Rectal smooth muscle tissue (tissue), 1 donor: ENCODE measurements around the gene PLK2.

Source experiments
- H3K27ac ChIP-seq: one replicate; pipeline ENCODE4 v1.7.0; 2013; ENCODE audit warnings: low read depth, low read length, inconsistent platforms
- H3K27me3 ChIP-seq: one replicate; pipeline ENCODE4 v1.7.0; 2013; ENCODE audit warnings: low read length; ENCODE audit not compliant: control insufficient read depth, insufficient read depth
- H3K36me3 ChIP-seq: one replicate; pipeline ENCODE4 v1.7.0; 2013; ENCODE audit warnings: low read length; ENCODE audit not compliant: control insufficient read depth, insufficient read depth
- H3K4me1 ChIP-seq: one replicate; pipeline ENCODE4 v1.7.0; 2013; ENCODE audit warnings: low read length; ENCODE audit not compliant: control insufficient read depth, insufficient read depth
- H3K4me3 ChIP-seq: one replicate; pipeline ENCODE4 v1.7.0; 2013; ENCODE audit warnings: low read length
- H3K9ac ChIP-seq: one replicate; pipeline ENCODE4 v1.7.0; 2013; ENCODE audit warnings: low read length

PLK2 gene

GRCh38 chr5:58466939-58467338, 7.1 kb upstream of the PLK2 start:
- no peaks in the 10 kb centered on the region for H3K27me3 ChIP-seq
- no peaks in the 10 kb centered on the region for H3K36me3 ChIP-seq
- no peak overlapping the region for H3K9ac ChIP-seq
- no peak overlapping the region for H3K27ac ChIP-seq
- no peak overlapping the region for H3K4me3 ChIP-seq
- H3K4me1 ChIP-seq, result no peaks in the 10 kb centered on the region

- Histone ChIP-seq H3K4me3 (no peak overlapping the region), H3K4me1 (peaks cover 2% of the 10 kb centered on the region), H3K9ac (no peak overlapping the region), H3K27me3 (no peaks in the 10 kb centered on the region), H3K27ac (no peak overlapping the region), H3K36me3 (no peaks in the 10 kb centered on the region)
Measured at GRCh38 chr5:58462623-58463230, 2.8 kb upstream of the PLK2 start.

- Histone ChIP-seq H3K36me3 (no peaks in the 10 kb centered on the region), H3K9ac (no peak overlapping the region), H3K4me3 (no peak overlapping the region), H3K27ac (no peak overlapping the region), H3K27me3 (no peaks in the 10 kb centered on the region), H3K4me1 (peaks cover 2% of the 10 kb centered on the region)
Measured at GRCh38 chr5:58462154-58462553, 2.3 kb upstream of the PLK2 start.

GRCh38 chr5:58460732-58461286, 923 bp upstream of the PLK2 start:
- H3K4me1 ChIP-seq, result peaks cover 2% of the 10 kb centered on the region

DNA sequence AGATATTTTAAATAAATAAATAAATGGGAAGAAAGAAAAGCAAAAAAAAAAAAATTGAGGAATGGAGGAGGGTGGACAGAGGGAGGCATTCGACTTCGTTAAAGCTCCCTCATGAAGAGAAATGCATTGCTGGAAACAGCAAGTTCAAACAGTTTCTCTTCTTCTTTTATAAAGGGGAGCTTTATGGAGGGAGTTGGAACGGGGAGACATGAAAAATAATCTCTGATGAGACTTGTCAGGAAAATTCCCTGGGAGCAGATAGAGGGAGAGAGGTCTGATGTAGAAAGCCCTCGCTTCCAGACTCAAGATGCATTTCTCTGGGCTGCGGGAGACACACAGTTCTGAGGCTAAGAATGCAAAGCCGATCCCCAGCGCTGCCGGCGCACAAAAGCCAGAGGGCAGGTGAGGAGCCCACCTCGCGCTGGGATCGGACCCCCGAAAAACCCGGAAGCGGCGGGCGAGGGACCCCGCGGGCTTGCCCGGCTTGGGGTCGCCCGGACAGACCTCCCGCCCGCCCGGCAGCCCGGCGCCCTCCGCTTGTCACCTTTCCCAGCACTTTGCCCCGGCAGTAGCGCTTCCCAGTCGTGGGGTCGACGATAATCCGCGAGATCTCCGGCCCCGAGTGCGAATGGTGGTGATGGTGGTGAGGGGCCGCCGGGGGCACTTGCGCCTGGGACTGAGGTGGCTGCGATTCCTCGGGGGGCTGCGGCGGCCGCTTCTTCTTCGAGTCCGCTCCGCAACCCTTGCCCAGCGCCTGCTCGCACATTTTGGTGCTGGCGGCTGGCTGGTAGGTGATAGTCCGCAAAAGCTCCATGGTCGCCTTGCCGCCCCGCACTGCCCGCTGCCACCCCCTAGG, 512 bp downstream of the PLK2 start:
- H3K36me3 ChIP-seq, result peaks cover 6% of the 10 kb centered on the region
- peak overlapping the region; percentile 80 for H3K4me3 ChIP-seq
- peaks cover 2% of the 10 kb centered on the region for H3K4me1 ChIP-seq
- peak overlapping the region; percentile 82 for H3K27ac ChIP-seq
- H3K27me3 ChIP-seq, result no peaks in the 10 kb centered on the region
- peak overlapping the region; percentile 45 for H3K9ac ChIP-seq

More at GRCh38 chr5:58460732-58461286, 923 bp upstream of the PLK2 start:
- no peaks in the 10 kb centered on the region for H3K36me3 ChIP-seq
- peak overlapping the region; percentile 32 for H3K9ac ChIP-seq
- H3K4me3 ChIP-seq, result peak overlapping the region; percentile 80
- peak overlapping the region; percentile 82 for H3K27ac ChIP-seq
- H3K27me3 ChIP-seq, result no peaks in the 10 kb centered on the region

DNA sequence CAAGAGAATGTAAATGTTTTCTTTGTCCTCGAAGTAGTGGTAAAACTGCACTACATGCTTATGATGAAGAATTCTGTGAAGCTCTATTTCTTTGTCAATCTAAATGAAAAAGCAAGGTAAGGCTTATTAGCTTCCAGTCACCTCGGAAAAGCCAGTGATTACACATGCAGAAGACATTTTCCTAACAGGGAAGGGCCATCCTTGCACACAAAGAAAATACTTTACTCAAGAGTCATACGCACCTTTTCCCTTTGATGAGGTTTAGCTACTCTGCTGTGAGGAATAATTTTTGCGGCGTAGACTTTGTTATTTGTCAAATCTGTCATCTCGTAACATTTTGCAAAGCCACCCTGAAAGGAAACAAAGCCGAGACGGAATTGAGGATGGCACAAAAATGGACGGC, 1.1 kb downstream of the PLK2 start:
- peak overlapping the region; percentile 80 for H3K4me3 ChIP-seq
- H3K27ac ChIP-seq, result no peak overlapping the region
- H3K4me1 ChIP-seq, result peaks cover 2% of the 10 kb centered on the region

GRCh38 chr5:58458141-58458742, 1.6 kb downstream of the PLK2 start:
- H3K4me1 ChIP-seq, result peaks cover 2% of the 10 kb centered on the region
- H3K27me3 ChIP-seq, result no peaks in the 10 kb centered on the region
- no peak overlapping the region for H3K9ac ChIP-seq
- H3K4me3 ChIP-seq, result peak overlapping the region; percentile 80
- H3K27ac ChIP-seq, result no peak overlapping the region
- peaks cover 6% of the 10 kb centered on the region for H3K36me3 ChIP-seq

More for the DNA sequence above, 1.1 kb downstream of the PLK2 start:
- peaks cover 6% of the 10 kb centered on the region for H3K36me3 ChIP-seq
- H3K9ac ChIP-seq, result no peak overlapping the region
- no peaks in the 10 kb centered on the region for H3K27me3 ChIP-seq

DNA sequence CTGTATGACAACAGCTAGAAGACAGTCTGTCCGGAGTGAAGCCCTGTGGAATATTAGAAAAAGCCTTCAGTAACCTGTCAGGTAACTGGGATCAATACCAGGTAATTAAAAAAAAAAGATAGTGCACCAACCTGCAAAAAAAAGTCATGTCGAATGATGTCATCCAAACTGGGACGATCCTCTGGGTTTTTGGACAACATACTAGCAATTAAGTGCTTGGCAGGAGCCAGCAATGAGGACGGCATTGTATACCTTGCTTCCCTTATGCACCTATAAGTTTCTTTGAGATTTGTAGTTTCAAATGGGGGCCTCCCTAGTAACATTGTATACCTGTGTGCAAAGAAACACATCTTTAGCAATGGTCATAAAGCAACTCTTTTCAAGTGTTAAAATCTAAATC, 2.8 kb downstream of the PLK2 start:
- H3K36me3 ChIP-seq, result peaks cover 6% of the 10 kb centered on the region
- no peak overlapping the region for H3K27ac ChIP-seq
- H3K4me3 ChIP-seq, result peak overlapping the region; percentile 24

GRCh38 chr5:58456486-58456885, 3.4 kb downstream of the PLK2 start:
- Histone ChIP-seq H3K36me3 (peaks cover 6% of the 10 kb centered on the region), H3K4me3 (peak overlapping the region; percentile 28), H3K9ac (no peak overlapping the region), H3K27ac (no peak overlapping the region), H3K27me3 (no peaks in the 10 kb centered on the region), H3K4me1 (peaks cover 2% of the 10 kb centered on the region)

More for the DNA sequence above, 2.8 kb downstream of the PLK2 start:
- no peaks in the 10 kb centered on the region for H3K27me3 ChIP-seq
- peaks cover 2% of the 10 kb centered on the region for H3K4me1 ChIP-seq
- H3K9ac ChIP-seq, result no peak overlapping the region

GRCh38 chr5:58456026-58456425, 3.9 kb downstream of the PLK2 start:
- no peak overlapping the region for H3K27ac ChIP-seq
- peak overlapping the region; percentile 28 for H3K4me3 ChIP-seq
- H3K27me3 ChIP-seq, result no peaks in the 10 kb centered on the region
- H3K4me1 ChIP-seq, result peaks cover 2% of the 10 kb centered on the region
- H3K36me3 ChIP-seq, result peaks cover 6% of the 10 kb centered on the region
- H3K9ac ChIP-seq, result no peak overlapping the region

DNA sequence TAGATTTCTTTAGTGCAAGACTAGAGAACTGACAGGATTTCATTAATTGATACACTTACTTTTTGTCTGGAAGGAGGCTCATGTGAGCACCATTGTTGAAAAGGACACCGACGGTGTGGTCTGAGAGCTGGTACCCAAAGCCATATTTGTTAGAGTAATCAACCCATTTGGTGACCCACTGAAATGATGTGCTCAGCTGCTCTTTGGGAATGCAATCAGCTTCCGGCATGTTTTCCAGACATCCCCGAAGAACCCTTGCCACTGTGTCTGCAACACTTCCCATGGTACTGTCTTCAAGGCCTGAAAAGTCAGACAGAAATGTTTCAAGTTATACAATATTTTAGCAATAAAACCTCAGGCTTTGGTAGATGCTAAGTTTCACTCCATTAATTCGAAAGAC, 4.4 kb downstream of the PLK2 start:
- Histone ChIP-seq H3K27ac (no peak overlapping the region), H3K4me3 (no peak overlapping the region)

GRCh38 chr5:58455066-58455465, 4.8 kb downstream of the PLK2 start:
- Histone ChIP-seq H3K36me3 (peaks cover 6% of the 10 kb centered on the region), H3K27me3 (no peaks in the 10 kb centered on the region), H3K4me1 (no peaks in the 10 kb centered on the region), H3K9ac (no peak overlapping the region), H3K27ac (no peak overlapping the region), H3K4me3 (peak overlapping the region; percentile 20)

More for the DNA sequence above, 4.4 kb downstream of the PLK2 start:
- Histone ChIP-seq H3K36me3 (peaks cover 6% of the 10 kb centered on the region), H3K9ac (no peak overlapping the region), H3K4me1 (no peaks in the 10 kb centered on the region), H3K27me3 (no peaks in the 10 kb centered on the region)
